GOT3 (cell line): ENCODE results near the gene COQ4.
"Not testable (repeated sequence)": the region's sequence is repeated elsewhere in the genome, so short reads cannot be mapped to it uniquely, and the experiment has no call there.

Experiments
- DNase-seq: peaks from one replicate; lab custom pipeline; 2025; ENCODE audit warnings: mixed read lengths; lab: John Stamatoyannopoulos, UW

COQ4 gene

GRCh38 chr9:128298535-128299482 is 23.8 kb upstream of the COQ4 start:
- no peak for DNase-seq

GRCh38 chr9:128304136-128304970 is 18.3 kb upstream of the COQ4 start:
- DNase-seq = no peak

- no peak for DNase-seq
Measured at GRCh38 chr9:128304971-128305288, 17.7 kb upstream of the COQ4 start.

- DNase-seq = no peak
Measured at GRCh38 chr9:128309551-128309950, 13.1 kb upstream of the COQ4 start.

GRCh38 chr9:128310461-128310860 is 12.2 kb upstream of the COQ4 start:
- no peak for DNase-seq

GRCh38 chr9:128314697-128315096 is 7.9 kb upstream of the COQ4 start:
- DNase-seq = no peak

GRCh38 chr9:128316421-128316820 is 6.2 kb upstream of the COQ4 start:
- no peak for DNase-seq

GRCh38 chr9:128317629-128318028 is 5.0 kb upstream of the COQ4 start:
- DNase-seq = no peak

GRCh38 chr9:128321343-128321742 is 1.3 kb upstream of the COQ4 start:
- DNase-seq = no peak

- DNase-seq = no peak
Measured at GRCh38 chr9:128321879-128322403, 698 bp upstream of the COQ4 start.

- no peak for DNase-seq
Measured at GRCh38 chr9:128323212-128323730, 632 bp downstream of the COQ4 start.

GRCh38 chr9:128323791-128324190 is 1.2 kb downstream of the COQ4 start:
- no peak for DNase-seq

- DNase-seq = no peak
Measured at GRCh38 chr9:128324401-128324800, 1.8 kb downstream of the COQ4 start.

- DNase-seq = no peak
Measured at GRCh38 chr9:128325629-128326028, 3.0 kb downstream of the COQ4 start.

GRCh38 chr9:128333451-128333869 is 10.8 kb downstream of the COQ4 start:
- DNase-seq = no peak

GRCh38 chr9:128335161-128335560 is 12.5 kb downstream of the COQ4 start:
- DNase-seq = no peak

GRCh38 chr9:128335914-128336313 is 13.3 kb downstream of the COQ4 start:
- DNase-seq = no peak

- no peak for DNase-seq
Measured at GRCh38 chr9:128337936-128338335, 15.3 kb downstream of the COQ4 start.

- not testable (repeated sequence) for DNase-seq
Measured at GRCh38 chr9:128338852-128339614, 16.4 kb downstream of the COQ4 start.

GRCh38 chr9:128339761-128340690 is 17.4 kb downstream of the COQ4 start, which contains the start of gene SLC27A4:
SLC27A4 (plus strand) TSS chr9:128340527; CDS start chr9:128343133, 2,606 bp downstream.
- no peak for DNase-seq
